ENCODE data around the gene CNTNAP2.
A peak's percentile ranks its signal among the peaks of the same experiment; 100 is the strongest.

CNTNAP2 gene

GRCh38 chr7:147153571-147153970 lies 1037.0 kb downstream of the CNTNAP2 start:
- TF ChIP-seq CTCF (conservative IDR thresholded peaks at IDR 0.05; ENCODE audit: low read depth, low read length), result no peak
- H3K4me3 ChIP-seq (ENCODE audit: low read depth, low read length), result no peak overlapping the region
- no peak for DNase-seq (ENCODE audit: low read depth)

- H3K4me3 ChIP-seq (ENCODE audit: low read depth, low read length), result no peak overlapping the region
- no peak for TF ChIP-seq CTCF (conservative IDR thresholded peaks at IDR 0.05; ENCODE audit: low read depth, low read length)
- DNase-seq (ENCODE audit: low read depth), result no peak
These were observed 1044.8 kb downstream of the CNTNAP2 start for GRCh38 chr7:147161405-147161804.

GRCh38 chr7:147170341-147171012 lies 1053.9 kb downstream of the CNTNAP2 start:
- H3K4me3 ChIP-seq (ENCODE audit: low read depth, low read length), result no peak overlapping the region
- DNase-seq (ENCODE audit: low read depth), result no peak
- no peak for TF ChIP-seq CTCF (conservative IDR thresholded peaks at IDR 0.05; ENCODE audit: low read depth, low read length)

- TF ChIP-seq CTCF (conservative IDR thresholded peaks at IDR 0.05; ENCODE audit: low read depth, low read length), result no peak
- DNase-seq (ENCODE audit: low read depth), result no peak
- H3K4me3 ChIP-seq (ENCODE audit: low read depth, low read length), result no peak overlapping the region
These were observed 1054.4 kb downstream of the CNTNAP2 start for GRCh38 chr7:147171013-147171391.

- TF ChIP-seq CTCF (conservative IDR thresholded peaks at IDR 0.05; ENCODE audit: low read depth, low read length), result no peak
- DNase-seq (ENCODE audit: low read depth), result no peak
These were observed 1057.3 kb downstream of the CNTNAP2 start for GRCh38 chr7:147173883-147174282.

GRCh38 chr7:147182874-147183273 lies 1066.3 kb downstream of the CNTNAP2 start:
- H3K4me3 ChIP-seq (ENCODE audit: low read depth, low read length), result no peak overlapping the region
- no peak for TF ChIP-seq CTCF (conservative IDR thresholded peaks at IDR 0.05; ENCODE audit: low read depth, low read length)
- peak; percentile 69 for DNase-seq (ENCODE audit: low read depth)

More at GRCh38 chr7:147173883-147174282, 1057.3 kb downstream of the CNTNAP2 start:
- H3K4me3 ChIP-seq (ENCODE audit: low read depth, low read length), result no peak overlapping the region

- no peak for TF ChIP-seq CTCF (conservative IDR thresholded peaks at IDR 0.05; ENCODE audit: low read depth, low read length)
These were observed 1066.7 kb downstream of the CNTNAP2 start for GRCh38 chr7:147183276-147183675.

More at GRCh38 chr7:147183276-147183675, 1066.7 kb downstream of the CNTNAP2 start:
- no peak overlapping the region for H3K4me3 ChIP-seq (ENCODE audit: low read depth, low read length)
- DNase-seq (ENCODE audit: low read depth), result no peak

Data from choroid plexus epithelial cell (primary cell).